Prostate gland (tissue), 2 donors: ENCODE measurements around the gene KCNJ4.

Source experiments
- CTCF ChIP-seq, 4 experiments: fragments of 200-600 bp in 2 of 4; fragments of 450-650 bp in 2 of 4; sonication (generic) in 2 of 4; IDR thresholded peaks; 1 replicate in 3 of 4; 2 replicates in 1 of 4; pipeline ENCODE4 v1.5.1; 2016 to 2019; ENCODE audit warnings: antibody characterized with exemption in 4 of 4, mild to moderate bottlenecking in 2 of 4, moderate library complexity in 2 of 4
- POLR2A ChIP-seq: fragments of 450-650 bp; IDR thresholded peaks from one replicate; pipeline ENCODE4 v1.6.1; 2016; ENCODE audit warnings: antibody characterized with exemption, mild to moderate bottlenecking

- TF ChIP-seq CTCF (IDR thresholded peaks at IDR 0.05) (no peak), POLR2A (no peak)
These were observed 19.1 kb upstream of the KCNJ4 start for GRCh38 chr22:38474003-38474607.
